ENCODE data around the gene DNAJC15.

Gene DNAJC15

DNA sequence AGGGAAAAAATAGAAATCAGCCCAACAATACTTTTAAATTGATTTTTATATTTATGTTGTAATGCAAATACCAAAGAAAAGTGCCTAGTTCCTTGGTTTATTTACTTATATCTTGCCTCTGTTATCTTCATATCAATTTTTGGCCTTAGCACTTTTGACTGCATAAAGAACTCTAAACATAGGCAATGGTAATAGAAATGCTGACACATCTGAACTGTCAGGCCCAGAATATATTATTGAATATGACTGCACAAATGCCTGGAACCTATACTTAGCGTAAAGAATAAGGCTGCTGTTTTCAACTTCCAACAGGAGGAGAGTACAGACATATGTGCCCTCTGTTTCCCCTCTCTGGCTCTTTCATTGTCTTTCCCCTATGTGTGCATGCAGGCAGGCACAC is 91.1 kb downstream of the DNAJC15 start:
- no peak for TF ChIP-seq SIN3A (IDR thresholded peaks at IDR 0.05; ENCODE audit: borderline replicate concordance, insufficient read depth, low read length)

DNA sequence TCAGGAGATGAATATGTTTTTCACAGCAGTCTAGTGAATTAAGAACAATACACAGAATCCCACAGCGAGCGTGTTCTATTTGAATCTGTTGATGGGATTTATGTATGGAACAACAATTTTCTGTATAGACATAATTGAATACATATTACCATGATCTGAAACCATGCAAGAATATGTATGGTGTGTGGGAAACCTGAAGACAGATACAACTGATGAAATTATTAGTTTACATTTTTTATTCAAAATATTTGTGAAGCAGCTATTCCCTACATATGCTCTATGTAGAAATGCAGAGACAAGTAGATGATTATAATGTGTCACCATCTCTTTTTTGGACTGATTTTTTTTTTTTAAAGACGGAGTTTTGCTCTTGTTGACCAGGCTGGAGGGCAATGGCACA is 91.8 kb downstream of the DNAJC15 start:
- TF ChIP-seq, protein P1, sequence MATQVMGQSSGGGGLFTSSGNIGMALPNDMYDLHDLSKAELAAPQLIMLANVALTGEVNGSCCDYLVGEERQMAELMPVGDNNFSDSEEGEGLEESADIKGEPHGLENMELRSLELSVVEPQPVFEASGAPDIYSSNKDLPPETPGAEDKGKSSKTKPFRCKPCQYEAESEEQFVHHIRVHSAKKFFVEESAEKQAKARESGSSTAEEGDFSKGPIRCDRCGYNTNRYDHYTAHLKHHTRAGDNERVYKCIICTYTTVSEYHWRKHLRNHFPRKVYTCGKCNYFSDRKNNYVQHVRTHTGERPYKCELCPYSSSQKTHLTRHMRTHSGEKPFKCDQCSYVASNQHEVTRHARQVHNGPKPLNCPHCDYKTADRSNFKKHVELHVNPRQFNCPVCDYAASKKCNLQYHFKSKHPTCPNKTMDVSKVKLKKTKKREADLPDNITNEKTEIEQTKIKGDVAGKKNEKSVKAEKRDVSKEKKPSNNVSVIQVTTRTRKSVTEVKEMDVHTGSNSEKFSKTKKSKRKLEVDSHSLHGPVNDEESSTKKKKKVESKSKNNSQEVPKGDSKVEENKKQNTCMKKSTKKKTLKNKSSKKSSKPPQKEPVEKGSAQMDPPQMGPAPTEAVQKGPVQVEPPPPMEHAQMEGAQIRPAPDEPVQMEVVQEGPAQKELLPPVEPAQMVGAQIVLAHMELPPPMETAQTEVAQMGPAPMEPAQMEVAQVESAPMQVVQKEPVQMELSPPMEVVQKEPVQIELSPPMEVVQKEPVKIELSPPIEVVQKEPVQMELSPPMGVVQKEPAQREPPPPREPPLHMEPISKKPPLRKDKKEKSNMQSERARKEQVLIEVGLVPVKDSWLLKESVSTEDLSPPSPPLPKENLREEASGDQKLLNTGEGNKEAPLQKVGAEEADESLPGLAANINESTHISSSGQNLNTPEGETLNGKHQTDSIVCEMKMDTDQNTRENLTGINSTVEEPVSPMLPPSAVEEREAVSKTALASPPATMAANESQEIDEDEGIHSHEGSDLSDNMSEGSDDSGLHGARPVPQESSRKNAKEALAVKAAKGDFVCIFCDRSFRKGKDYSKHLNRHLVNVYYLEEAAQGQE (IDR thresholded peaks at IDR 0.05; ENCODE audit: insufficient read depth in 1 of 2, low read depth in 2 of 2, low read length in 2 of 2): no peak
- TF ChIP-seq POLR2AphosphoS5 (IDR thresholded peaks at IDR 0.05; ENCODE audit: low read depth, low read length) (no peak), SIN3A (IDR thresholded peaks at IDR 0.05; ENCODE audit: borderline replicate concordance, insufficient read depth, low read length) (no peak), FOXP2 (optimal IDR thresholded peaks at IDR 0.05; ENCODE audit: borderline replicate concordance, extremely low read depth, extremely low read length, insufficient read depth) (no peak)

DNA sequence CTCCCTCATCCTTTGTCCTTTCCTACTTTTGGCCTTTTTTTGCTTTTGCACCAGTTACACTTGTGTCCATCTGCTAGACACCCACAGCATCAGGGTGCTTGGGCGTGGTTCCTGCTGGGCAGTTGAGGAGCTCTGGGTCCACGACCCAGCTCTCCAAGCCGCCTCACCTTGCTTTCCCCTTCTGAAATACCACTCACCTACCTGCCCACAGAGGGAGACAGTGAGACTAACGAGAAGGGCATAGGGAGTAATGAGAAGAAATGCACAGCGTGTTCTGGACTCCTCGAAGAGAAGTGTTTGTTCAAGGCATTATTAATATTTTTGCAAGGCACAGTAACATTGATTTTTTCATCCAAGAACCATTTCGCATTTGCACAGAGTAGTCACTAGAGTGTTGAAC is 92.9 kb downstream of the DNAJC15 start:
- TF ChIP-seq POLR2AphosphoS5 (IDR thresholded peaks at IDR 0.05; ENCODE audit: low read depth, low read length) (no peak), SIN3A (IDR thresholded peaks at IDR 0.05; ENCODE audit: borderline replicate concordance, insufficient read depth, low read length) (no peak), FOXP2 (optimal IDR thresholded peaks at IDR 0.05; ENCODE audit: borderline replicate concordance, extremely low read depth, extremely low read length, insufficient read depth) (no peak), TAF1 (IDR thresholded peaks at IDR 0.05; ENCODE audit: borderline replicate concordance, insufficient read depth, low read length) (no peak)
- TF ChIP-seq, protein P1 (IDR thresholded peaks at IDR 0.05; ENCODE audit: insufficient read depth in 1 of 2, low read depth in 2 of 2, low read length in 2 of 2): no peak

DNA sequence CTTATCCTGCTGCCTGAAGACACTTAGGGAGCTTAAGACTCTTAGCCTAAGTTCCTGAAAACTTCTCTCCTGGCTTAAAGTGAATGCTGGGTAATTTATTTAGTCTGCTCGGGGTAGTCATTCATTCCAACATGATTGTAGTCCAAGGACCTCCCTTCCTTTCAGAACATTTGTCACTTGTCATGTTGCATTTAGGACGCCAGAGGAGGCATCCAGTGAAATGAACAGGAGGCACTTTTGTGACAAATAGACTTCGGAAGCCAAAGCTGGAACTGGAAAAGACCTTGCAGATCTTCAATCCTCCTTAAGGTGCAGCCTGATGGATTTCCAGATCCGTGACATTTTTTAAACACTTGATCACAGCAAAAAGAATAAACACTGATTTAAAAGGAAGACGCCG is 95.1 kb downstream of the DNAJC15 start:
- TF ChIP-seq FOXP2 (optimal IDR thresholded peaks at IDR 0.05; ENCODE audit: borderline replicate concordance, extremely low read depth, extremely low read length, insufficient read depth) (no peak), SIN3A (IDR thresholded peaks at IDR 0.05; ENCODE audit: borderline replicate concordance, insufficient read depth, low read length) (no peak), POLR2AphosphoS5 (IDR thresholded peaks at IDR 0.05; ENCODE audit: low read depth, low read length) (no peak), TAF1 (IDR thresholded peaks at IDR 0.05; ENCODE audit: borderline replicate concordance, insufficient read depth, low read length) (no peak)
- TF ChIP-seq, protein P1 (IDR thresholded peaks at IDR 0.05; ENCODE audit: insufficient read depth in 1 of 2, low read depth in 2 of 2, low read length in 2 of 2): no peak

DNA sequence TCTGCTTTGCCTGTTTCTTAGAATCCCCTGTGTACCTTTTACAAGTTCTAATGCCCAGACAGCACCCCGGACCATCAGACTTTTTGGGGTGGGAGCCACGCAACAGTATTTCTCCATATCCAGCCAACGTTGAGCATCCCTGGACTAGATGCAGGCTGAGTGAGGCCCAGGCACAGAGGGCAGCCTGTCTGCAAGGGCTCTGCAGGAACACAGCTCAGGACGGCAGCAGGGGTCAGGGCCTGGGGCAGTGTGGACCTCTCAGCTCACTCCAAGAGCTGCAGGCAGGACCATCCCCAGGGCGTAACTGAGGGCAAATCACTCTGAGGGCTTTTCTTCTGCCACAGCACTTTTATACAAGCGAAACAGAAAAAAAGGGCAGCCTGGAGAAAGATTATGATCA is 95.8 kb downstream of the DNAJC15 start:
- TF ChIP-seq FOXP2 (optimal IDR thresholded peaks at IDR 0.05; ENCODE audit: borderline replicate concordance, extremely low read depth, extremely low read length, insufficient read depth) (no peak), TAF1 (IDR thresholded peaks at IDR 0.05; ENCODE audit: borderline replicate concordance, insufficient read depth, low read length) (no peak), SIN3A (IDR thresholded peaks at IDR 0.05; ENCODE audit: borderline replicate concordance, insufficient read depth, low read length) (no peak)
- TF ChIP-seq, protein P1 (IDR thresholded peaks at IDR 0.05; ENCODE audit: insufficient read depth in 1 of 2, low read depth in 2 of 2, low read length in 2 of 2): no peak
